ENCODE results near the gene RSKR.

The RSKR gene

DNA sequence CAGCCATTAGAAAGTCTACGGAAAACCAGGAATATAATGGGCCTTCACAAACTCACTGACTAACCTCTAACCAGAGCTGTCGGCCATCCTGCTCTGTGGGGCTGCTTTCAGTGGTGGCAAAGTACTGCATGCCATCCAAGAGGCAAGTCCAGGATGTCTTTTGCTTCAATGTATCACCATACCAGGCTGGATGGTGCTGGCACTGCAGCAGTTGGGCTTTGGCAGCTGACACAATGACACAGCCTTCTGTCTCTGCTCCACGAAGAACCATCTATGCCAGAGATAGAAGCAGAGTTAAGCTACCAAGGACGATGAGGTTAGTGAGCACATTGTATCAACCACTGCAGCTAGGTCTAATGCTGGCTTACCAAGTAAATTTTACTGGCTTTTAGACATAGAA is 9.7 kb upstream of the RSKR start:
- no peak for DNase-seq (ENCODE audit: low read depth)
- TF ChIP-seq, protein P1, sequence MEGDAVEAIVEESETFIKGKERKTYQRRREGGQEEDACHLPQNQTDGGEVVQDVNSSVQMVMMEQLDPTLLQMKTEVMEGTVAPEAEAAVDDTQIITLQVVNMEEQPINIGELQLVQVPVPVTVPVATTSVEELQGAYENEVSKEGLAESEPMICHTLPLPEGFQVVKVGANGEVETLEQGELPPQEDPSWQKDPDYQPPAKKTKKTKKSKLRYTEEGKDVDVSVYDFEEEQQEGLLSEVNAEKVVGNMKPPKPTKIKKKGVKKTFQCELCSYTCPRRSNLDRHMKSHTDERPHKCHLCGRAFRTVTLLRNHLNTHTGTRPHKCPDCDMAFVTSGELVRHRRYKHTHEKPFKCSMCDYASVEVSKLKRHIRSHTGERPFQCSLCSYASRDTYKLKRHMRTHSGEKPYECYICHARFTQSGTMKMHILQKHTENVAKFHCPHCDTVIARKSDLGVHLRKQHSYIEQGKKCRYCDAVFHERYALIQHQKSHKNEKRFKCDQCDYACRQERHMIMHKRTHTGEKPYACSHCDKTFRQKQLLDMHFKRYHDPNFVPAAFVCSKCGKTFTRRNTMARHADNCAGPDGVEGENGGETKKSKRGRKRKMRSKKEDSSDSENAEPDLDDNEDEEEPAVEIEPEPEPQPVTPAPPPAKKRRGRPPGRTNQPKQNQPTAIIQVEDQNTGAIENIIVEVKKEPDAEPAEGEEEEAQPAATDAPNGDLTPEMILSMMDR (IDR thresholded peaks at IDR 0.05; ENCODE audit: control insufficient read depth, insufficient read depth, low read depth, low read length, missing control alignments): no peak
- H3K4me3 ChIP-seq (ENCODE audit: control insufficient read depth, low read depth, low read length): no peak overlapping the region

DNA sequence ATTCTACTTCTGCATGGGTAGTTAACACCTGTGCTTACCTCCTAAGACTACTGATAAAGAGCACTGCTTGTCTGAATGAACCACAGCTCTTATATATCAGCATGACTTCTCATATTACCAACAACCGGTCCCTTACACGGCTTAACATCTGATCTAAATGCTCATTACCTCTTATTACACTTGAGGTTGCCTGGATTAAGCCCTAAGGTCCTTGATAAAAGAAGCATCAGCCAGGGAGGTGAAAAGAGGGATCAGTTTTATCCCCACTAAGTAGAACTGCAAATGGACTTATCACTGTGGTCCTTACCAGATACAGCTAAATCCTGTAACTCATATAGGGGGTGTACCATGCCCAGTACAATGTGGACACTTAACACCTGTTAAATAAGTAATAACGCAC is 8.2 kb upstream of the RSKR start:
- H3K4me3 ChIP-seq (ENCODE audit: control insufficient read depth, low read depth, low read length): no peak overlapping the region
- DNase-seq (ENCODE audit: low read depth): no peak
- TF ChIP-seq, protein P1 (IDR thresholded peaks at IDR 0.05; ENCODE audit: control insufficient read depth, insufficient read depth, low read depth, low read length, missing control alignments): no peak

DNA sequence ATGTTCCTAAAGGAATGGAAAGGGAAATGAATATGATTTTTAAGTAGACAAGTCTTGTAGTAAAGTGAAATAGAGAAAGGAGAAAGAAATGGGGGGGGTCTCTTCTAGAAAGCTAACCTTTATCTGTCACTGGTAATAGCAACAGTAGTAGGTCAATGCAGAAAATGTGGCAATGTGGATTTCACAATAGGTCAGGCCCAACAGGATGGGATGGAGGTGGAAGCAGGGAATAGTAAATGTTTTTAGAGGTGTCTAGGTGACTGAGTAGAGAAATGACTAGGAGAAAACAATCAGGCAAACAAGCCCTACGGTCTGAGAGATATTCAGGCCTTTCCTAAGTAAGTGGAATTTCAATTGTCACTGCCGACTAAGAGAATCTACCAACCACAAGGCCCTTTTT is 6.0 kb upstream of the RSKR start:
- no peak for DNase-seq (ENCODE audit: low read depth)
- no peak overlapping the region for H3K4me3 ChIP-seq (ENCODE audit: control insufficient read depth, low read depth, low read length)
- TF ChIP-seq, protein P1 (IDR thresholded peaks at IDR 0.05; ENCODE audit: control insufficient read depth, insufficient read depth, low read depth, low read length, missing control alignments): no peak

DNA sequence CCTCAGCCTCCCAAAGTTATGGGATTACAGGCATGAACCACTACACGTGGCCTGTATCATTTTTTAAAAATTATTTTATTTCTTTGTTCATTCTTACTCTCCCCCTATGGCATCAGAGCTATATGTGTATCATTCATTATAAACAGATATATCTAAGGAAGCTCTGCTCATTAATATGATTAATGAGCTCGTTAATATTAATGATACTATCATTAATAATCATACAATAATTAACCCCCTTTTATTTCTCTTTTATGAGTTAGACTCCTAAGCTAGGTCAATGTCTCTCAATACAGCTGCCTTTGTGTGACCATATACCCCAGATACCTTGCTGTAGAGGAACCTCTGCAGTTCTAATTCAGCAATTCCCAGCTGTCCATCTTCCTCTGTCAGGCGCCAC is 4.5 kb upstream of the RSKR start:
- TF ChIP-seq, protein P1 (IDR thresholded peaks at IDR 0.05; ENCODE audit: control insufficient read depth, insufficient read depth, low read depth, low read length, missing control alignments): no peak
- H3K4me3 ChIP-seq (ENCODE audit: control insufficient read depth, low read depth, low read length): no peak overlapping the region

DNA sequence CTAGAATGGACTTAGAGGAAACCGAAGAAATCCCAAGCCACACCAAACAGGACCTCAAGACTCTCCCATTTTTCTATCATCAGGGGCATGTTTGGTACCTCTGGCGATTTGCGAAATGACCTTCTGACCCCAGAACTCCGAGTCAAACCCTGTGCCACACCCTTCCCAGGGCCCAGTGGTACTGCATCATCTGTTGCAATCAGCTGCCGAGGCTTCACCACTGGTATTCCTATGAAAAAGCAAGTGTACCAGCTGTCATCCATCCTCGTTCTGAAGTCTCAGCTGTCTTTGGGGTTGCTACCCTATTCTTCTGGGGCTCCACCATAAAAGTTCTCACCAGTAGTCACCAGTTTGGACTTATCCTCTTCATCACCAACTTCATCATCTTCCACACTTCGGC is 2.3 kb upstream of the RSKR start:
- DNase-seq (ENCODE audit: low read depth): no peak
- no peak overlapping the region for H3K4me3 ChIP-seq (ENCODE audit: control insufficient read depth, low read depth, low read length)
- TF ChIP-seq, protein P1 (IDR thresholded peaks at IDR 0.05; ENCODE audit: control insufficient read depth, insufficient read depth, low read depth, low read length, missing control alignments): no peak

More for the DNA sequence above, 4.5 kb upstream of the RSKR start:
- DNase-seq (ENCODE audit: low read depth): no peak

DNA sequence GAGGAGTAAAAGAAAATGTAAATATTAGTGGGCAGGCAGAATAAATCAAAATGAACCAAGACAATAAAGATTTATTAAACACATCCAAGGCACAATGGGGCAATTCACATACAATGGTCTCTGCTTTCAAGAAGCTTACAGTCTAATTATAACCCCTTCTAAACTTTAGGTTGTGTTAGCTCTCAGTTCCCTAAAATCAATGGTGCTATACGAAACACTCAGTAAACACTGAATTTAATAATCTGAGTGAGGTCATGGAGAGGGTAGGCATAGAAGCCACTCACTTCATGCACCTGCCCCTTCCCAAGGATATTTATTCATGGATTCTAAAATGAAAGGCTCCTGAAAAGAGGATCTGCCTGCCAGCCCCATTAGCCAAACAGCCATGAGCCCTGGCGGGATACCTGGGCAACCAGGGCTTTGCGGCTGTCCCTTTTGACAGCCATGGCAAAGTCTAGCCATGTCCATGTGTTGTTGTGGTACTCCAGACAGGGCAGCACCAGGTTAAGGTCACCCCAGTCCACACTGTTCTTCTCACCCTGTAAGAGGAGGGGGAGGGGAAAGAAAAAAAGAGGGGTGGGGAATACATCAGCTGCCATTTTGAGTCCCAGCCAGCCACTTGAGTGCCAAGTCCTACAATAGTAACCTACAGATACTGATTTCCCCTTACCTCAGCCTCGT is 1.4 kb upstream of the RSKR start:
- TF ChIP-seq, protein P1 (IDR thresholded peaks at IDR 0.05; ENCODE audit: control insufficient read depth, insufficient read depth, low read depth, low read length, missing control alignments): no peak
- DNase-seq (ENCODE audit: low read depth): no peak
- H3K4me3 ChIP-seq (ENCODE audit: control insufficient read depth, low read depth, low read length): no peak overlapping the region
